ENCODE measurements around the gene APOC3. TPM values are rescaled to one million over a fixed set of nuclear protein-coding genes. Genes with fewer than 3 reads are reported as not detected.
A peak's percentile ranks its signal among the peaks of the same experiment; 100 is the strongest.
"Not testable (repeated sequence)": the region's sequence is repeated elsewhere in the genome, so short reads cannot be mapped to it uniquely, and the experiment has no call there.

Gene APOC3
- total and polyA plus RNA-seq, 11 donors, result 0.39 to 9.9 TPM; not detected in 9

DNA sequence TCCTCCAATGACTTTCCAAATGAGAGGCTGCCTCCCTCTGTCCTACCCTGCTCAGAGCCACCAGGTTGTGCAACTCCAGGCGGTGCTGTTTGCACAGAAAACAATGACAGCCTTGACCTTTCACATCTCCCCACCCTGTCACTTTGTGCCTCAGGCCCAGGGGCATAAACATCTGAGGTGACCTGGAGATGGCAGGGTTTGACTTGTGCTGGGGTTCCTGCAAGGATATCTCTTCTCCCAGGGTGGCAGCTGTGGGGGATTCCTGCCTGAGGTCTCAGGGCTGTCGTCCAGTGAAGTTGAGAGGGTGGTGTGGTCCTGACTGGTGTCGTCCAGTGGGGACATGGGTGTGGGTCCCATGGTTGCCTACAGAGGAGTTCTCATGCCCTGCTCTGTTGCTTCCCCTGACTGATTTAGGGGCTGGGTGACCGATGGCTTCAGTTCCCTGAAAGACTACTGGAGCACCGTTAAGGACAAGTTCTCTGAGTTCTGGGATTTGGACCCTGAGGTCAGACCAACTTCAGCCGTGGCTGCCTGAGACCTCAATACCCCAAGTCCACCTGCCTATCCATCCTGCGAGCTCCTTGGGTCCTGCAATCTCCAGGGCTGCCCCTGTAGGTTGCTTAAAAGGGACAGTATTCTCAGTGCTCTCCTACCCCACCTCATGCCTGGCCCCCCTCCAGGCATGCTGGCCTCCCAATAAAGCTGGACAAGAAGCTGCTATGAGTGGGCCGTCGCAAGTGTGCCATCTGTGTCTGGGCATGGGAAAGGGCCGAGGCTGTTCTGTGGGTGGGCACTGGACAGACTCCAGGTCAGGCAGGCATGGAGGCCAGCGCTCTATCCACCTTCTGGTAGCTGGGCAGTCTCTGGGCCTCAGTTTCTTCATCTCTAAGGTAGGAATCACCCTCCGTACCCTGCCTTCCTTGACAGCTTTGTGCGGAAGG is 2.9 kb downstream of the APOC3 start:
- intact Hi-C loops (cut with DNase I), result loop anchor here in 2 of 10 donors (5.0 kb wide), 1 partner anchor 40 kb away; the partner anchor contains the start of gene APOA5 (in 2 of the 2)
- TF ChIP-seq POLR2A (IDR thresholded peaks at IDR 0.05), result no peak
- TF ChIP-seq, protein P1, sequence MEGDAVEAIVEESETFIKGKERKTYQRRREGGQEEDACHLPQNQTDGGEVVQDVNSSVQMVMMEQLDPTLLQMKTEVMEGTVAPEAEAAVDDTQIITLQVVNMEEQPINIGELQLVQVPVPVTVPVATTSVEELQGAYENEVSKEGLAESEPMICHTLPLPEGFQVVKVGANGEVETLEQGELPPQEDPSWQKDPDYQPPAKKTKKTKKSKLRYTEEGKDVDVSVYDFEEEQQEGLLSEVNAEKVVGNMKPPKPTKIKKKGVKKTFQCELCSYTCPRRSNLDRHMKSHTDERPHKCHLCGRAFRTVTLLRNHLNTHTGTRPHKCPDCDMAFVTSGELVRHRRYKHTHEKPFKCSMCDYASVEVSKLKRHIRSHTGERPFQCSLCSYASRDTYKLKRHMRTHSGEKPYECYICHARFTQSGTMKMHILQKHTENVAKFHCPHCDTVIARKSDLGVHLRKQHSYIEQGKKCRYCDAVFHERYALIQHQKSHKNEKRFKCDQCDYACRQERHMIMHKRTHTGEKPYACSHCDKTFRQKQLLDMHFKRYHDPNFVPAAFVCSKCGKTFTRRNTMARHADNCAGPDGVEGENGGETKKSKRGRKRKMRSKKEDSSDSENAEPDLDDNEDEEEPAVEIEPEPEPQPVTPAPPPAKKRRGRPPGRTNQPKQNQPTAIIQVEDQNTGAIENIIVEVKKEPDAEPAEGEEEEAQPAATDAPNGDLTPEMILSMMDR (IDR thresholded peaks at IDR 0.05), result no peak
- 79 to 89% (median 83%) methylated on average over 10 to 13 of the region's 13 CpGs for WGBS, 4 donors

DNA sequence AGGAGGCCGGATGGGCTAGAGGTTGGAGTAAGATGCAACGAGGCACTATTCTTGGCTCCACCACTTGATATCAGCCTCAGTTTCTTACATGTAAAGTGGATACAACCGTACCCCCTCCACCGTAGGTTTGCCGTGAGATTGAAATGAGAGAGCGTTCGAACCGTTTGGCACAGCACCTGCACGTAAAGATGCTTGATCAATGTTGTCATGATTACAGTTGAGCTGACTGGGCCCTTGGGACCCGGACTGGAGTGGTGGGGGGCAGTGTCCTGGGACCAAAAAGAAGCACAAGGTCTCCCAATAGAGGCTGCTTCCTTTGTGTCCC is 3.7 kb downstream of the APOC3 start:
- Histone ChIP-seq H3K9me3 (no peaks in the 10 kb centered on the region), H3K27me3 (no peaks in the 10 kb centered on the region), H3K36me3 (no peaks in the 10 kb centered on the region), H3K4me1 (peaks cover 0 to 44% (median 24%) of the 10 kb centered on the region in 12 donors), H3K27ac (no peak overlapping the region), H3K4me3 (no peak overlapping the region)
- WGBS, 4 donors, result 91 to 96% (median 92%) methylated on average over 10 of the region's 10 CpGs
- TF ChIP-seq, protein P1 (IDR thresholded peaks at IDR 0.05), result no peak
- no peak for TF ChIP-seq POLR2A (IDR thresholded peaks at IDR 0.05)
- DNase-seq, result no peak
- no peak for ATAC-seq
- intact Hi-C loops (cut with DNase I), result loop anchor here in 2 of 10 donors (5.0 kb wide), 1 partner anchor 41 kb away; the partner anchor contains the start of gene APOA5 (in 2 of the 2)

More for the DNA sequence above, 2.9 kb downstream of the APOC3 start:
- Histone ChIP-seq H3K27me3 (no peaks in the 10 kb centered on the region), H3K27ac (no peak overlapping the region), H3K36me3 (no peaks in the 10 kb centered on the region), H3K4me1 (peaks cover 0 to 36% (median 24%) of the 10 kb centered on the region in 12 donors), H3K9me3 (no peaks in the 10 kb centered on the region), H3K4me3 (no peak overlapping the region)
- no peak for DNase-seq
- ATAC-seq, result no peak

DNA sequence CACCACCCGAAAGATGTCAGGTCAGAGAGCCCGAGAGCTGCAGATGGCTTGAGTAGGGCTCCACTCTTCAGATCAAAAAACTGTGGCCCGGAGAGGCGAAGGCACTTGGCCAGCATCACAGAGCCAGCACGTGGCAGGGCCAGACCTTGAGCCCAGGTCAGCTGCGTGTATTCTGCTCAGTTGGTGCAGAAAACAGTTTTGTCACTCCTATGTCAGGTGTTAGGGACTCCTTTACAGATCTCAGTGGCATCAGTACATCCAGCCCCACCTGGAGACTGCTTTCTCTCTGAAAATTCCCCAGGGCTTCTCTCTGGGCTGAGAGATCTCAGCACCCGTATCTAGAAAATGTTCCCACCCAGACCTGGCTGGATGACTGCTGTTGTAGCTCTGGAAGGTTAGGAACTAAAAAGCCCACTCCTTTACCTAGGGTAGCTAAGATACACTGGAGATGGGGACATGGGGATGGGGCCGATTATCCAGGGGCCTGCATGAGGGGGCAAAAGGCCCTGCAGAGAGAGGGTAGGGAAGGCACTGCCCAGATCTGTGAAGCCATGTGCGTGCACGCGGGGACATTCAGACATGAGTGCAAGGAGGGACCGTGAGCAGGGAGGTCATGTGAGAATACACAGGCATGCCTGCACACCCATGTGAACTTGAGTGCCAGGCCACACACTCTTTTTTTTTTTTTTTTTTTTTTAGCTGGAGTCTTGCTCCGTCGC is 4.3 kb downstream of the APOC3 start:
- Histone ChIP-seq H3K9me3 (no peaks in the 10 kb centered on the region), H3K4me3 (no peak overlapping the region), H3K27me3 (no peaks in the 10 kb centered on the region), H3K36me3 (no peaks in the 10 kb centered on the region), H3K27ac (no peak overlapping the region), H3K4me1 (peaks cover 0 to 47% (median 24%) of the 10 kb centered on the region in 12 donors)
- no peak for ATAC-seq
- 76 to 84% (median 78%) methylated on average over 14 of the region's 14 CpGs for WGBS, 4 donors
- TF ChIP-seq, protein P1 (IDR thresholded peaks at IDR 0.05), result no peak
- no peak for TF ChIP-seq POLR2A (IDR thresholded peaks at IDR 0.05)
- intact Hi-C loops (cut with DNase I), result loop anchor here in 3 of 10 donors (2.0 to 5.0 kb wide), 2 partner anchors 42 to 43 kb away; partner anchors contain the start of gene APOA5 (in 3 of the 3)
- DNase-seq, result no peak

DNA sequence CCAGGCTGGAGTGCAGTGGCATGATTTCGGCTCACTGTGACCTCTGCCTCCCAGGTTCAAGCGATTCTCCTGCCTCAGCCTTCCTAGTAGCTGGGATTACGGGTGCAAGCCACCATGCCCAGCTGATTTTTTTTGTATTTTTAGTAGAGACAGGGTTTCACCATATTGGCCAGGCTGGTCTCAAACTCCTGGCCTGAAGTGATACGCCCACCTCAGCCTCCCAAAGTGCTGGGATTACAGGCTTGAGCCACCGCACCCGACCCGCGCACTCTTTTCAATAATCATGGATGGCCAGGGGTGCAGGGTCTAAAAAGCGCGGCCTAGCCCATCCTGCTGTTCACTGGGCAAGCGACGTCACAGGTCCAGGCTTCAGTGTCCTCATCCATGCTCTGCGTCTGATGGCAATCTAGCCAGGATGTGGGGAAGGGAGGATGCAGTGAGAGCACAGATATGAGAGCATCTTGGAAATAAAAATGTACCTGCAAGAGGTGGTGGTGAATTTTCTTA is 4.9 kb downstream of the APOC3 start:
- not testable (repeated sequence) for DNase-seq, H3K27me3 ChIP-seq, ATAC-seq, H3K9me3 ChIP-seq, H3K36me3 ChIP-seq
- peak overlapping the region in 10 of 12 donors; percentile 69 to 90 (median 82) for H3K27ac ChIP-seq
- intact Hi-C loops (cut with DNase I), result loop anchor here in 7 of 10 donors (1.0 to 5.0 kb wide), 3 partner anchors 42 to 44 kb away; partner anchors contain the start of gene APOA5 (in 7 of the 7)
- peak overlapping the region in 1 of 12 donors; percentile 47 for H3K4me3 ChIP-seq
- 73 to 90% (median 77%) methylated on average over 13 of the region's 13 CpGs for WGBS, 4 donors
- peaks cover 0 to 49% (median 26%) of the 10 kb centered on the region in 12 donors for H3K4me1 ChIP-seq
